ENCODE measurements around the gene SLC10A3. TPM values are rescaled to one million over a fixed set of nuclear protein-coding genes. Genes with fewer than 3 reads are reported as not detected.

The SLC10A3 gene
- total RNA-seq, 1 experiment from 2014 or later: 32.1 TPM

- peaks cover 9% of the 10 kb centered on the region for H3K4me1 ChIP-seq (ENCODE audit: low read length)
- H3K36me3 ChIP-seq (ENCODE audit: insufficient read depth, low read length): no peaks in the 10 kb centered on the region
- DNase-seq: no peak
- H3K9me3 ChIP-seq (ENCODE audit: low read length): no peaks in the 10 kb centered on the region
- no peaks in the 10 kb centered on the region for H3K27me3 ChIP-seq (ENCODE audit: low read length)
- H3K4me3 ChIP-seq (ENCODE audit: low read length): no peak overlapping the region
- H2AFZ ChIP-seq (ENCODE audit: low read length): no peak overlapping the region
- no peaks in the 10 kb centered on the region; the same call in 1 of the 2 replicates for H3K79me2 ChIP-seq (ENCODE audit: low read length)
- no peak overlapping the region for H3K27ac ChIP-seq (ENCODE audit: low read length)
- no peaks in the 10 kb centered on the region for H4K20me1 ChIP-seq (ENCODE audit: insufficient read depth, low read depth, low read length)
- H3K9me2 ChIP-seq (replicated peaks; ENCODE audit: insufficient read depth, low read length): no peaks in the 10 kb centered on the region
- H3K4me2 ChIP-seq (ENCODE audit: low read depth, low read length, poor library complexity, severe bottlenecking): no peak overlapping the region
- no peak overlapping the region for H3K9ac ChIP-seq (ENCODE audit: low read length)
Measured at GRCh38 chrX:154473683-154474082, 16.7 kb downstream of the SLC10A3 start.

- Histone ChIP-seq H3K27ac (ENCODE audit: low read length) (no peak overlapping the region), H3K4me1 (ENCODE audit: low read length) (peaks cover 7% of the 10 kb centered on the region), H4K20me1 (ENCODE audit: insufficient read depth, low read depth, low read length) (no peaks in the 10 kb centered on the region), H3K27me3 (ENCODE audit: low read length) (no peaks in the 10 kb centered on the region), H3K79me2 (ENCODE audit: low read length) (no peaks in the 10 kb centered on the region), H2AFZ (ENCODE audit: low read length) (no peak overlapping the region), H3K9me3 (ENCODE audit: low read length) (no peaks in the 10 kb centered on the region), H3K9ac (ENCODE audit: low read length) (no peak overlapping the region), H3K9me2 (replicated peaks; ENCODE audit: insufficient read depth, low read length) (no peaks in the 10 kb centered on the region), H3K36me3 (ENCODE audit: insufficient read depth, low read length) (no peaks in the 10 kb centered on the region), H3K4me3 (ENCODE audit: low read length) (no peak overlapping the region), H3K4me2 (ENCODE audit: low read depth, low read length, poor library complexity, severe bottlenecking) (no peak overlapping the region)
- DNase-seq: no peak
Measured at GRCh38 chrX:154472685-154473632, 17.5 kb downstream of the SLC10A3 start.

GRCh38 chrX:154471839-154472684, 18.4 kb downstream of the SLC10A3 start:
- H3K9me2 ChIP-seq (replicated peaks; ENCODE audit: insufficient read depth, low read length): no peaks in the 10 kb centered on the region
- H3K36me3 ChIP-seq (ENCODE audit: insufficient read depth, low read length): no peaks in the 10 kb centered on the region
- H3K4me2 ChIP-seq (ENCODE audit: low read depth, low read length, poor library complexity, severe bottlenecking): no peak overlapping the region
- H4K20me1 ChIP-seq (ENCODE audit: insufficient read depth, low read depth, low read length): no peaks in the 10 kb centered on the region
- H3K27me3 ChIP-seq (ENCODE audit: low read length): no peaks in the 10 kb centered on the region
- no peak overlapping the region for H3K27ac ChIP-seq (ENCODE audit: low read length)
- H3K9ac ChIP-seq (ENCODE audit: low read length): no peak overlapping the region
- H3K79me2 ChIP-seq (ENCODE audit: low read length): no peaks in the 10 kb centered on the region
- H3K4me1 ChIP-seq (ENCODE audit: low read length): no peaks in the 10 kb centered on the region
- H2AFZ ChIP-seq (ENCODE audit: low read length): no peak overlapping the region
- H3K9me3 ChIP-seq (ENCODE audit: low read length): no peaks in the 10 kb centered on the region
- no peak overlapping the region for H3K4me3 ChIP-seq (ENCODE audit: low read length)
- no peak for DNase-seq

- no peaks in the 10 kb centered on the region for H3K4me1 ChIP-seq (ENCODE audit: low read length)
- no peak overlapping the region for H3K9ac ChIP-seq (ENCODE audit: low read length)
- H3K36me3 ChIP-seq (ENCODE audit: insufficient read depth, low read length): no peaks in the 10 kb centered on the region
- DNase-seq: no peak
- H3K9me2 ChIP-seq (replicated peaks; ENCODE audit: insufficient read depth, low read length): no peaks in the 10 kb centered on the region
- no peaks in the 10 kb centered on the region for H3K79me2 ChIP-seq (ENCODE audit: low read length)
- H4K20me1 ChIP-seq (ENCODE audit: insufficient read depth, low read depth, low read length): no peaks in the 10 kb centered on the region
- H3K27ac ChIP-seq (ENCODE audit: low read length): no peak overlapping the region
- no peak overlapping the region for H3K4me2 ChIP-seq (ENCODE audit: low read depth, low read length, poor library complexity, severe bottlenecking)
- H3K27me3 ChIP-seq (ENCODE audit: low read length): no peaks in the 10 kb centered on the region
- H3K9me3 ChIP-seq (ENCODE audit: low read length): no peaks in the 10 kb centered on the region
- no peak overlapping the region for H2AFZ ChIP-seq (ENCODE audit: low read length)
- H3K4me3 ChIP-seq (ENCODE audit: low read length): no peak overlapping the region
Measured at GRCh38 chrX:154470914-154471568, 19.4 kb downstream of the SLC10A3 start.

GRCh38 chrX:154470434-154470833, 20.0 kb downstream of the SLC10A3 start:
- H3K9me2 ChIP-seq (replicated peaks; ENCODE audit: insufficient read depth, low read length): no peaks in the 10 kb centered on the region
- H3K36me3 ChIP-seq (ENCODE audit: insufficient read depth, low read length): no peaks in the 10 kb centered on the region
- no peak overlapping the region for H3K9ac ChIP-seq (ENCODE audit: low read length)
- no peaks in the 10 kb centered on the region for H3K4me1 ChIP-seq (ENCODE audit: low read length)
- H2AFZ ChIP-seq (ENCODE audit: low read length): no peak overlapping the region
- no peaks in the 10 kb centered on the region for H4K20me1 ChIP-seq (ENCODE audit: insufficient read depth, low read depth, low read length)
- DNase-seq: no peak
- H3K79me2 ChIP-seq (ENCODE audit: low read length): no peaks in the 10 kb centered on the region
- no peak overlapping the region for H3K27ac ChIP-seq (ENCODE audit: low read length)
- no peaks in the 10 kb centered on the region for H3K9me3 ChIP-seq (ENCODE audit: low read length)
- H3K4me2 ChIP-seq (ENCODE audit: low read depth, low read length, poor library complexity, severe bottlenecking): no peak overlapping the region
- no peak overlapping the region for H3K4me3 ChIP-seq (ENCODE audit: low read length)
- no peaks in the 10 kb centered on the region for H3K27me3 ChIP-seq (ENCODE audit: low read length)

- no peaks in the 10 kb centered on the region for H3K4me1 ChIP-seq (ENCODE audit: low read length)
- no peaks in the 10 kb centered on the region for H3K9me3 ChIP-seq (ENCODE audit: low read length)
- H3K79me2 ChIP-seq (ENCODE audit: low read length): no peaks in the 10 kb centered on the region
- H3K27me3 ChIP-seq (ENCODE audit: low read length): no peaks in the 10 kb centered on the region
- no peaks in the 10 kb centered on the region for H3K9me2 ChIP-seq (replicated peaks; ENCODE audit: insufficient read depth, low read length)
- H2AFZ ChIP-seq (ENCODE audit: low read length): no peak overlapping the region
- H3K36me3 ChIP-seq (ENCODE audit: insufficient read depth, low read length): no peaks in the 10 kb centered on the region
- no peaks in the 10 kb centered on the region for H4K20me1 ChIP-seq (ENCODE audit: insufficient read depth, low read depth, low read length)
- H3K9ac ChIP-seq (ENCODE audit: low read length): no peak overlapping the region
- H3K4me3 ChIP-seq (ENCODE audit: low read length): no peak overlapping the region
- no peak for DNase-seq
- no peak overlapping the region for H3K27ac ChIP-seq (ENCODE audit: low read length)
- no peak overlapping the region for H3K4me2 ChIP-seq (ENCODE audit: low read depth, low read length, poor library complexity, severe bottlenecking)
Measured at GRCh38 chrX:154469880-154470279, 20.5 kb downstream of the SLC10A3 start.

- H3K4me2 ChIP-seq (ENCODE audit: low read depth, low read length, poor library complexity, severe bottlenecking): no peak overlapping the region
- H2AFZ ChIP-seq (ENCODE audit: low read length): no peak overlapping the region
- H3K9ac ChIP-seq (ENCODE audit: low read length): no peak overlapping the region
- no peaks in the 10 kb centered on the region for H3K9me3 ChIP-seq (ENCODE audit: low read length)
- no peaks in the 10 kb centered on the region for H3K27me3 ChIP-seq (ENCODE audit: low read length)
- no peaks in the 10 kb centered on the region for H3K36me3 ChIP-seq (ENCODE audit: insufficient read depth, low read length)
- H3K4me3 ChIP-seq (ENCODE audit: low read length): no peak overlapping the region
- H3K9me2 ChIP-seq (replicated peaks; ENCODE audit: insufficient read depth, low read length): no peaks in the 10 kb centered on the region
- H3K4me1 ChIP-seq (ENCODE audit: low read length): no peaks in the 10 kb centered on the region
- H4K20me1 ChIP-seq (ENCODE audit: insufficient read depth, low read depth, low read length): no peaks in the 10 kb centered on the region
- no peaks in the 10 kb centered on the region for H3K79me2 ChIP-seq (ENCODE audit: low read length)
- no peak for DNase-seq
- no peak overlapping the region for H3K27ac ChIP-seq (ENCODE audit: low read length)
Measured at GRCh38 chrX:154469114-154469513, 21.3 kb downstream of the SLC10A3 start.

GRCh38 chrX:154468217-154468616, 22.2 kb downstream of the SLC10A3 start:
- H4K20me1 ChIP-seq (ENCODE audit: insufficient read depth, low read depth, low read length): no peaks in the 10 kb centered on the region
- no peaks in the 10 kb centered on the region for H3K36me3 ChIP-seq (ENCODE audit: insufficient read depth, low read length)
- no peak for DNase-seq

More at GRCh38 chrX:154468217-154468616, 22.2 kb downstream of the SLC10A3 start:
- Histone ChIP-seq H3K4me2 (ENCODE audit: low read depth, low read length, poor library complexity, severe bottlenecking) (no peak overlapping the region), H2AFZ (ENCODE audit: low read length) (no peak overlapping the region), H3K79me2 (ENCODE audit: low read length) (no peaks in the 10 kb centered on the region), H3K4me1 (ENCODE audit: low read length) (no peaks in the 10 kb centered on the region), H3K9me3 (ENCODE audit: low read length) (no peaks in the 10 kb centered on the region), H3K9ac (ENCODE audit: low read length) (no peak overlapping the region), H3K27me3 (ENCODE audit: low read length) (no peaks in the 10 kb centered on the region), H3K27ac (ENCODE audit: low read length) (no peak overlapping the region), H3K9me2 (replicated peaks; ENCODE audit: insufficient read depth, low read length) (no peaks in the 10 kb centered on the region), H3K4me3 (ENCODE audit: low read length) (no peak overlapping the region)
